ENCODE results near the gene LTF.
"Not testable (repeated sequence)": the region's sequence is repeated elsewhere in the genome, so short reads cannot be mapped to it uniquely, and the experiment has no call there.

The LTF gene

GRCh38 chr3:46412786-46413298 is 51.9 kb downstream of the LTF start:
- no peak for DNase-seq (ENCODE audit: low read depth)

GRCh38 chr3:46411271-46411670 is 53.4 kb downstream of the LTF start:
- no peak for DNase-seq (ENCODE audit: low read depth)

GRCh38 chr3:46410669-46411068 is 54.0 kb downstream of the LTF start:
- peak; percentile 24 for DNase-seq (ENCODE audit: low read depth)

- no peak for DNase-seq (ENCODE audit: low read depth)
Observed at GRCh38 chr3:46409739-46410489, 54.8 kb downstream of the LTF start.

GRCh38 chr3:46408853-46409252 is 55.9 kb downstream of the LTF start:
- no peak for DNase-seq (ENCODE audit: low read depth)

GRCh38 chr3:46407970-46408369 is 56.7 kb downstream of the LTF start:
- DNase-seq (ENCODE audit: low read depth): no peak

GRCh38 chr3:46406788-46407611 is 57.7 kb downstream of the LTF start, which contains the start of the genes CCR5AS and CCRL2:
Gene CCR5AS, minus strand, starts transcription at chr3:46407066.
Gene CCRL2, plus strand, starts transcription at chr3:46407259. Its CDS starts 821 bp downstream, at chr3:46408080.
- DNase-seq (ENCODE audit: low read depth): peak; percentile 46

- no peak for DNase-seq (ENCODE audit: low read depth)
Observed at GRCh38 chr3:46406443-46406787, 58.3 kb downstream of the LTF start.

- DNase-seq (ENCODE audit: low read depth): peak; percentile 14
Observed at GRCh38 chr3:46405301-46406019, 59.2 kb downstream of the LTF start.

- DNase-seq (ENCODE audit: low read depth): not testable (repeated sequence)
Observed at GRCh38 chr3:46402902-46403301, 61.8 kb downstream of the LTF start.

- DNase-seq (ENCODE audit: low read depth): no peak
Observed at GRCh38 chr3:46401579-46401978, 63.1 kb downstream of the LTF start.

GRCh38 chr3:46400846-46401245 is 63.9 kb downstream of the LTF start:
- no peak for DNase-seq (ENCODE audit: low read depth)

- no peak for DNase-seq (ENCODE audit: low read depth)
Observed at GRCh38 chr3:46400000-46400734, 64.5 kb downstream of the LTF start.

- DNase-seq (ENCODE audit: low read depth): no peak
Observed at GRCh38 chr3:46399557-46399956, 65.1 kb downstream of the LTF start.

- no peak for DNase-seq (ENCODE audit: low read depth)
Observed at GRCh38 chr3:46399098-46399497, 65.6 kb downstream of the LTF start.

GRCh38 chr3:46398186-46398955 is 66.3 kb downstream of the LTF start:
- no peak for DNase-seq (ENCODE audit: low read depth)

GRCh38 chr3:46397111-46397510 is 67.6 kb downstream of the LTF start:
- no peak for DNase-seq (ENCODE audit: low read depth)

GRCh38 chr3:46395766-46396530 is 68.8 kb downstream of the LTF start:
- no peak for DNase-seq (ENCODE audit: low read depth)

GRCh38 chr3:46395210-46395661 is 69.5 kb downstream of the LTF start:
- no peak for DNase-seq (ENCODE audit: low read depth)

Data from fibroblast of gingiva (primary cell).